Common myeloid progenitor, CD34-positive (primary cell): Measurements from ENCODE around the gene ATP2B2.

Experiments used
- CTCF ChIA-PET: fragments of 350-600 bp; sonication (Branson Sonifier 250); formaldehyde crosslinking; loops from one replicate; lab custom pipeline; 2021; ENCODE audit warnings: antibody characterized with exemption; lab: Charles Lee
- POLR2A ChIA-PET: fragments of 350-600 bp; sonication (Branson Sonifier 250); formaldehyde crosslinking; loops from one replicate; lab custom pipeline; 2021; ENCODE audit warnings: antibody characterized with exemption; lab: Charles Lee
- DNase-seq, 3 donors: peaks; one replicate each; pipeline versions ENCODE4 v3.0.0 to v3.0.0-alpha.2; 2013
- H3K27ac ChIP-seq, 2 experiments: 1 replicate in 1 of 2; 2 replicates in 1 of 2; pipeline ENCODE4 v1.7.0; 2013; ENCODE audit warnings: inconsistent platforms in 2 of 2, low read length in 2 of 2, mild to moderate bottlenecking in 2 of 2, low read depth in 1 of 2, moderate library complexity in 1 of 2; ENCODE audit not compliant: severe bottlenecking in 2 of 2, insufficient read depth in 1 of 2, poor library complexity in 1 of 2
- H3K27me3 ChIP-seq, 5 experiments: replicated peaks in 2 of 5; 1 replicate in 3 of 5; 2 replicates in 2 of 5; pipeline versions ENCODE4 v1.6.1 to v1.7.0; 2013; ENCODE audit warnings: low read length in 4 of 5, mild to moderate bottlenecking in 2 of 5, moderate library complexity in 2 of 5, inconsistent platforms in 1 of 5; ENCODE audit not compliant: insufficient read depth in 5 of 5, control insufficient read depth in 4 of 5
- H3K36me3 ChIP-seq, 4 experiments: 1 replicate in 2 of 4; 2 replicates in 2 of 4; pipeline versions ENCODE4 v1.6.1 to v1.7.0; 2013; ENCODE audit warnings: low read length in 3 of 4, control low read depth in 1 of 4, mild to moderate bottlenecking in 1 of 4; ENCODE audit not compliant: control insufficient read depth in 4 of 4, insufficient read depth in 4 of 4
- H3K4me1 ChIP-seq, 4 experiments: 1 replicate in 3 of 4; 2 replicates in 1 of 4; pipeline versions ENCODE4 v1.6.1 to v1.7.1; 2013; ENCODE audit warnings: low read length in 3 of 4, mild to moderate bottlenecking in 3 of 4, control low read depth in 1 of 4, inconsistent platforms in 1 of 4, moderate library complexity in 1 of 4; ENCODE audit not compliant: control insufficient read depth in 4 of 4, insufficient read depth in 4 of 4; ENCODE audit errors: control extremely low read depth in 1 of 4
- H3K4me3 ChIP-seq, 7 experiments: 1 replicate in 4 of 7; 2 replicates in 3 of 7; pipeline versions ENCODE4 v1.5.1 to v1.7.0; 2013; ENCODE audit warnings: mild to moderate bottlenecking in 7 of 7, low read length in 6 of 7, moderate library complexity in 6 of 7, inconsistent platforms in 2 of 7, low read depth in 2 of 7, control low read depth in 1 of 7; ENCODE audit not compliant: insufficient read depth in 4 of 7, control insufficient read depth in 1 of 7; ENCODE audit errors: extremely low read depth in 1 of 7
- H3K9me3 ChIP-seq, 5 experiments: 1 replicate in 4 of 5; 2 replicates in 1 of 5; pipeline versions ENCODE4 v1.6.1 to v1.7.1; 2013; ENCODE audit warnings: low read length in 4 of 5, mild to moderate bottlenecking in 2 of 5, inconsistent platforms in 1 of 5, low read depth in 1 of 5, moderate library complexity in 1 of 5; ENCODE audit not compliant: control insufficient read depth in 4 of 5, insufficient read depth in 2 of 5; ENCODE audit errors: control extremely low read depth in 1 of 5
- WGBS: methylation state at CpG from one replicate; pipeline ENCODE4 v1.1.5; 2013; ENCODE audit not compliant: insufficient coverage; 5-methylcytosine and 5-hydroxymethylcytosine counted together

ATP2B2 gene

DNA sequence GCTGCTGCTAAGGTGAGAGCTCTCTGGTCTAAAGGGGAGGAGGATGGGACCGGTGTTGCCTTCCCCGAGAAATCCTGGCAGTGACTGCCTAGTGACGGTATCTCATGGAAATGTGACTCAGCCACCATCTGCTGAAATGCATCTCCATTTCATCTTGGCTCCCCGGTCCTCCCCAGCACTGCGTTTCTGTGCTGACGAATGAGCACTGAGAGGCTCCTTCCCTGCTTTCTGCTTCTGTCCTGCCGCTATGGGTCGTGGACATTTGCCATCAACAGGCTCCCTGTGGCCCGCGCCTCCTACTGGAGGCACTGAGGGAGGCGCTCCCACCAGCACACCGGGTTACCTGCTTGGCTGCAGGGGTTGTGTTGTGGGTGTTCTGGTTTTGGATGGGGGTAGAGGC, 170.9 kb downstream of the ATP2B2 start:
- 88% methylated on average over 6 of the region's 12 CpGs for WGBS
- peaks cover 0 to 53% (median 43%) of the 10 kb centered on the region in 4 experiments for H3K4me1 ChIP-seq
- ChIA-PET CTCF (interaction anchor here (0.5 to 2.2 kb wide), 4 partner anchors 8 to 83 kb away, joined by 3 to 15 read pairs (median 4); partner anchors contain the start of gene SEC13), POLR2A (no interaction called here)
- H3K27ac ChIP-seq, result no peak overlapping the region
- peaks cover 0 to 10% (median 1%) of the 10 kb centered on the region in 5 experiments for H3K27me3 ChIP-seq
- no peak overlapping the region for H3K4me3 ChIP-seq
- no peaks in the 10 kb centered on the region for H3K36me3 ChIP-seq
- no peaks in the 10 kb centered on the region for H3K9me3 ChIP-seq
- no peak for DNase-seq

GRCh38 chr3:10334042-10334441, 171.3 kb downstream of the ATP2B2 start:
- ChIA-PET CTCF (interaction anchor here (0.5 to 2.2 kb wide), 3 partner anchors 9 to 83 kb away, joined by 3 to 15 read pairs (median 3); partner anchors contain the start of gene SEC13), POLR2A (no interaction called here)
- Histone ChIP-seq H3K27me3 (peaks cover 0 to 14% (median 3%) of the 10 kb centered on the region in 5 experiments), H3K36me3 (no peaks in the 10 kb centered on the region), H3K4me1 (peaks cover 0 to 49% (median 38%) of the 10 kb centered on the region in 4 experiments), H3K27ac (no peak overlapping the region), H3K9me3 (no peaks in the 10 kb centered on the region), H3K4me3 (no peak overlapping the region)
- DNase-seq, result no peak
- WGBS, result 100% methylated on average over 11 of the region's 11 CpGs

- peaks cover 0 to 42% (median 31%) of the 10 kb centered on the region in 4 experiments for H3K4me1 ChIP-seq
- no peaks in the 10 kb centered on the region for H3K36me3 ChIP-seq
- no peak overlapping the region for H3K4me3 ChIP-seq
- no peak overlapping the region for H3K27ac ChIP-seq
- H3K27me3 ChIP-seq, result peaks cover 0 to 22% (median 6%) of the 10 kb centered on the region in 5 experiments
- DNase-seq, result peak in 2 of 3 donors; percentile 64 to 68
- H3K9me3 ChIP-seq, result no peaks in the 10 kb centered on the region
- POLR2A ChIA-PET, result no interaction called here
- CTCF ChIA-PET, result interaction anchor here (0.9 to 2.2 kb wide), 2 partner anchors 9 to 12 kb away, joined by 3 to 15 read pairs; partner anchors contain the start of gene SEC13
- whole genome bisulfite sequencing, result 8% methylated on average over 1 of the region's 2 CpGs
Measured at GRCh38 chr3:10333349-10333650, 172.1 kb downstream of the ATP2B2 start.

GRCh38 chr3:10332481-10333348, 172.7 kb downstream of the ATP2B2 start:
- ChIA-PET POLR2A (no interaction called here), CTCF (no interaction called here)
- peaks cover 0 to 25% (median 8%) of the 10 kb centered on the region in 5 experiments for H3K27me3 ChIP-seq

DNA sequence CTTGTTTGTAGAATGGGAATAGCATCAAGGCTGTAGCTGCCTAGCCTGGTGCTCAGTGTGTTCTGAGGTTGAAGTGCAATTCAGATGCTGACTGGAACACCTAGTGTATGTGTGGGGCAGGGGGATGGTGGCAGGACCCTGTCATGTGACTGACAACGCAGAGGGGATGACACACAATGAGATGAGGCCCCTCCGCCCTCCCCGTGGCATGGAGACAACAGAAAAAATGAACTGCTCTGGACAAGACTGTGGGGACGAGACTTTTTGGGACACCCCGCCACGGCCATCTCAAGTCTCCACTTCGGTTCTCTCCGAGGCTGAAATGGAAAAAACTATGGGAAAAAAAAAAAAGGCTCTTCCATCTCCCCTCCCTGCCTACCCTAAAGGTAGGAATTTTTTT, 174.1 kb downstream of the ATP2B2 start:
- no peak for DNase-seq
- no peak overlapping the region for H3K27ac ChIP-seq
- H3K9me3 ChIP-seq, result no peaks in the 10 kb centered on the region
- H3K4me3 ChIP-seq, result no peak overlapping the region
- CTCF ChIA-PET, result interaction anchor here (1.0 to 2.5 kb wide), 4 partner anchors 8 to 13 kb away, joined by 3 to 10 read pairs (median 6); no protein-coding TSS in a partner anchor
- peaks cover 0 to 31% (median 11%) of the 10 kb centered on the region in 5 experiments for H3K27me3 ChIP-seq
- POLR2A ChIA-PET, result no interaction called here
- WGBS, result 89% methylated on average over 3 of the region's 8 CpGs
- no peaks in the 10 kb centered on the region for H3K36me3 ChIP-seq
- H3K4me1 ChIP-seq, result peaks cover 0 to 33% (median 21%) of the 10 kb centered on the region in 4 experiments

More at GRCh38 chr3:10332481-10333348, 172.7 kb downstream of the ATP2B2 start:
- WGBS, result 95% methylated on average over 18 of the region's 20 CpGs
- Histone ChIP-seq H3K4me1 (peaks cover 0 to 36% (median 25%) of the 10 kb centered on the region in 4 experiments), H3K27ac (no peak overlapping the region), H3K36me3 (no peaks in the 10 kb centered on the region), H3K9me3 (no peaks in the 10 kb centered on the region), H3K4me3 (no peak overlapping the region)
- no peak for DNase-seq

- H3K9me3 ChIP-seq, result no peaks in the 10 kb centered on the region
- H3K27ac ChIP-seq, result no peak overlapping the region
- no peaks in the 10 kb centered on the region for H3K36me3 ChIP-seq
- ChIA-PET CTCF (interaction anchor here (0.6 to 2.5 kb wide), 6 partner anchors 8 to 24 kb away, joined by 3 to 10 read pairs (median 4); no protein-coding TSS in a partner anchor), POLR2A (interaction anchor here (0.6 kb wide), 1 partner anchor 370 kb away, joined by 3 read pairs; no protein-coding TSS in a partner anchor)
- H3K4me1 ChIP-seq, result peaks cover 0 to 28% (median 19%) of the 10 kb centered on the region in 4 experiments
- H3K4me3 ChIP-seq, result no peak overlapping the region
- H3K27me3 ChIP-seq, result peaks cover 0 to 31% (median 11%) of the 10 kb centered on the region in 5 experiments
- DNase-seq, result no peak
- WGBS, result 96% methylated on average over 10 of the region's 12 CpGs
Measured at GRCh38 chr3:10330319-10330718, 175.1 kb downstream of the ATP2B2 start.
